NCI-H82 treated with DMSO at 0.1 percent for 48 hours (cell line): ENCODE results near the gene ARHGAP40.

Experiments
- DNase-seq: peaks from one replicate; lab custom pipeline; 2025; ENCODE audit not compliant: unreplicated experiment; lab: John Stamatoyannopoulos, UW

Gene ARHGAP40

GRCh38 chr20:38601216-38602184, at the start of gene ARHGAP40:
Gene ARHGAP40 (plus strand): TSS chr20:38601809.
- no peak for DNase-seq

GRCh38 chr20:38554986-38555385, 46.6 kb upstream of the ARHGAP40 start:
- DNase-seq, result no peak

- no peak for DNase-seq
Observed at GRCh38 chr20:38555395-38555794, 46.2 kb upstream of the ARHGAP40 start.

GRCh38 chr20:38557174-38557573, 44.4 kb upstream of the ARHGAP40 start:
- DNase-seq, result no peak

GRCh38 chr20:38558596-38559360, 42.8 kb upstream of the ARHGAP40 start:
- no peak for DNase-seq

GRCh38 chr20:38559764-38560163, 41.8 kb upstream of the ARHGAP40 start:
- no peak for DNase-seq

- no peak for DNase-seq
Observed at GRCh38 chr20:38563802-38564431, 37.7 kb upstream of the ARHGAP40 start.

GRCh38 chr20:38564680-38565079, 36.9 kb upstream of the ARHGAP40 start:
- DNase-seq, result no peak

GRCh38 chr20:38566036-38566598, 35.5 kb upstream of the ARHGAP40 start:
- no peak for DNase-seq

GRCh38 chr20:38569747-38570525, 31.7 kb upstream of the ARHGAP40 start:
- DNase-seq, result no peak

- DNase-seq, result no peak
Observed at GRCh38 chr20:38573413-38573812, 28.2 kb upstream of the ARHGAP40 start.

- DNase-seq, result no peak
Observed at GRCh38 chr20:38579219-38579910, 22.2 kb upstream of the ARHGAP40 start.

- no peak for DNase-seq
Observed at GRCh38 chr20:38579921-38580320, 21.7 kb upstream of the ARHGAP40 start.

GRCh38 chr20:38581013-38581412, 20.6 kb upstream of the ARHGAP40 start, which contains the start of gene ADIG:
Gene ADIG (plus strand): TSS chr20:38581197. CDS start chr20:38581251, 54 bp downstream.
- DNase-seq, result no peak

GRCh38 chr20:38581830-38582358, 19.7 kb upstream of the ARHGAP40 start:
- no peak for DNase-seq

GRCh38 chr20:38583306-38583705, 18.3 kb upstream of the ARHGAP40 start:
- DNase-seq, result no peak

- DNase-seq, result no peak
Observed at GRCh38 chr20:38584099-38584763, 17.4 kb upstream of the ARHGAP40 start.

- DNase-seq, result no peak
Observed at GRCh38 chr20:38585404-38586180, 16.0 kb upstream of the ARHGAP40 start.
